H54 (cell line): ENCODE results near the gene RNU2-63P.
"Not testable (repeated sequence)": the region's sequence is repeated elsewhere in the genome, so short reads cannot be mapped to it uniquely, and the experiment has no call there.

ENCODE experiments used
- DNase-seq: peaks from one replicate; pipeline ENCODE4 v3.0.0; 2011; ENCODE audit warnings: low spot score, mixed read lengths; ENCODE audit not compliant: insufficient read length
- FAIRE-seq: peaks from 3 replicates; lab custom pipeline; 2011; peaks lifted over from hg19 to GRCh38; lab: Jason Lieb, UNC
- POLR2A ChIP-seq: IDR thresholded peaks from 2 replicates; pipeline ENCODE4 v1.6.1; 2011; ENCODE audit warnings: low read depth, mild to moderate bottlenecking, low read length

Gene RNU2-63P

GRCh38 chr2:88048541-88048940, 32.2 kb upstream of the RNU2-63P start:
- FAIRE-seq (no peak), DNase-seq (no peak)
- TF ChIP-seq POLR2A: no peak

- FAIRE-seq, DNase-seq: not testable (repeated sequence)
These were observed 29.2 kb upstream of the RNU2-63P start for GRCh38 chr2:88045561-88045960.

GRCh38 chr2:88042476-88042875, 26.1 kb upstream of the RNU2-63P start:
- FAIRE-seq: no peak
- DNase-seq: no peak
- no peak for TF ChIP-seq POLR2A

GRCh38 chr2:88038263-88039105, 22.1 kb upstream of the RNU2-63P start:
- DNase-seq: peak; percentile 23
- FAIRE-seq: peak; percentile 98
- no peak for TF ChIP-seq POLR2A

- no peak for DNase-seq
- no peak for FAIRE-seq
- no peak for TF ChIP-seq POLR2A
These were observed 20.3 kb upstream of the RNU2-63P start for GRCh38 chr2:88036606-88037005.

- no peak for DNase-seq
- peak; percentile 58 for FAIRE-seq
- no peak for TF ChIP-seq POLR2A
These were observed 19.8 kb upstream of the RNU2-63P start for GRCh38 chr2:88036182-88036581.

- no peak for TF ChIP-seq POLR2A
- DNase-seq (no peak), FAIRE-seq (no peak)
These were observed 15.8 kb upstream of the RNU2-63P start for GRCh38 chr2:88032070-88032702.

GRCh38 chr2:88028931-88029330, 12.6 kb upstream of the RNU2-63P start:
- no peak for TF ChIP-seq POLR2A
- no peak for DNase-seq
- no peak for FAIRE-seq

- no peak for FAIRE-seq
- TF ChIP-seq POLR2A: no peak
- no peak for DNase-seq
These were observed 11.5 kb upstream of the RNU2-63P start for GRCh38 chr2:88027697-88028389.

- no peak for FAIRE-seq
These were observed 8.2 kb upstream of the RNU2-63P start for GRCh38 chr2:88024509-88024908.

GRCh38 chr2:88022669-88022921, 6.2 kb upstream of the RNU2-63P start:
- DNase-seq (no peak), FAIRE-seq (no peak)

More at GRCh38 chr2:88024509-88024908, 8.2 kb upstream of the RNU2-63P start:
- TF ChIP-seq POLR2A: no peak
- DNase-seq: no peak

GRCh38 chr2:88019985-88020384, 3.6 kb upstream of the RNU2-63P start:
- DNase-seq: no peak
- no peak for FAIRE-seq
- TF ChIP-seq POLR2A: no peak

More at GRCh38 chr2:88022669-88022921, 6.2 kb upstream of the RNU2-63P start:
- no peak for TF ChIP-seq POLR2A

- no peak for FAIRE-seq
- TF ChIP-seq POLR2A: no peak
These were observed 2.6 kb upstream of the RNU2-63P start for GRCh38 chr2:88018909-88019308.

GRCh38 chr2:88018077-88018805, 1.9 kb upstream of the RNU2-63P start:
- FAIRE-seq, DNase-seq: not testable (repeated sequence)

More at GRCh38 chr2:88018909-88019308, 2.6 kb upstream of the RNU2-63P start:
- no peak for DNase-seq

GRCh38 chr2:88017780-88018038, 1.4 kb upstream of the RNU2-63P start:
- FAIRE-seq, DNase-seq: not testable (repeated sequence)
